SW 1271 (cell line): ENCODE measurements around the gene RPTOR.
A peak's percentile ranks its signal among the peaks of the same experiment; 100 is the strongest.

Experiments
- DNase-seq, 2 experiments: peaks; one replicate each; lab custom pipeline; 2025; lab: John Stamatoyannopoulos, UW

RPTOR gene

GRCh38 chr17:80982426-80982974 is 437.9 kb downstream of the RPTOR start:
- DNase-seq, result no peak

GRCh38 chr17:80983545-80983944 is 438.9 kb downstream of the RPTOR start:
- DNase-seq, result no peak

GRCh38 chr17:80984749-80985148 is 440.1 kb downstream of the RPTOR start:
- DNase-seq, result no peak

GRCh38 chr17:80986046-80986445 is 441.4 kb downstream of the RPTOR start:
- DNase-seq, result no peak

GRCh38 chr17:80986816-80987475 is 442.3 kb downstream of the RPTOR start:
- DNase-seq, result no peak

GRCh38 chr17:80987941-80988461 is 443.4 kb downstream of the RPTOR start:
- no peak for DNase-seq

- DNase-seq, result no peak
These were observed 444.9 kb downstream of the RPTOR start for GRCh38 chr17:80989586-80989913.

- DNase-seq, result no peak
These were observed 446.4 kb downstream of the RPTOR start for GRCh38 chr17:80990921-80991644.

GRCh38 chr17:80991645-80992076 is 447.0 kb downstream of the RPTOR start, which contains the start of gene CHMP6:
TSS of gene CHMP6 (plus strand) at chr17:80991841. CDS start at chr17:80991919, 78 bp downstream.
- DNase-seq, result peak in 1 of 2 experiments; percentile 58

GRCh38 chr17:80992077-80992947 is 447.7 kb downstream of the RPTOR start:
- no peak for DNase-seq

GRCh38 chr17:80992948-80993624 is 448.4 kb downstream of the RPTOR start:
- no peak for DNase-seq

- no peak for DNase-seq
These were observed 450.5 kb downstream of the RPTOR start for GRCh38 chr17:80995131-80995530.

- DNase-seq, result no peak
These were observed 452.0 kb downstream of the RPTOR start for GRCh38 chr17:80996422-80997305.

- no peak for DNase-seq
These were observed 452.9 kb downstream of the RPTOR start for GRCh38 chr17:80997424-80998117.

GRCh38 chr17:80998118-80998747 is 453.6 kb downstream of the RPTOR start:
- DNase-seq, result no peak

- no peak for DNase-seq
These were observed 454.3 kb downstream of the RPTOR start for GRCh38 chr17:80998748-80999535.

- DNase-seq, result no peak
These were observed 455.1 kb downstream of the RPTOR start for GRCh38 chr17:80999536-81000333.

GRCh38 chr17:81000334-81000630 is 455.6 kb downstream of the RPTOR start:
- no peak for DNase-seq
